ENCODE measurements around the gene OPN1SW. TPM values are rescaled to one million over a fixed set of nuclear protein-coding genes. Genes with fewer than 3 reads are reported as not detected.

OPN1SW gene
- polyA plus RNA-seq, 4 donors: 0.13 TPM; not detected in 3

Other genes starting within 250 kb of the OPN1SW start
- gene GARIN1A, start 103.5 kb downstream of the OPN1SW start, polyA plus RNA-seq: 1 to 10 TPM in 3 of 4 donors, under 1 TPM in 1; 0.37 to 2.0 (median 1.5) TPM
- 10 to 100 TPM in 2 of 4 donors, 1 to 10 TPM in 2; 6.0 to 75.3 (median 23.9) TPM for gene CALU, start 36.4 kb downstream of the OPN1SW start, polyA plus RNA-seq
- 1 to 10 TPM in 2 of 4 donors, under 1 TPM in 2; 0.22 to 4.5 (median 1.5) TPM for gene CCDC136, start 16.2 kb upstream of the OPN1SW start, polyA plus RNA-seq
- 10 to 100 TPM in 3 of 4 donors, 1 to 10 TPM in 1; 8.1 to 31.9 (median 11.5) TPM for gene FLNC, start 54.6 kb upstream of the OPN1SW start, polyA plus RNA-seq
- gene ATP6V1F, start 87.1 kb upstream of the OPN1SW start, polyA plus RNA-seq: 100 to 1,000 TPM; 145 to 239 (median 191) TPM
- 1 to 10 TPM in 3 of 4 donors, under 1 TPM in 1; 0.52 to 5.1 (median 1.9) TPM for gene KCP, start 134.9 kb upstream of the OPN1SW start, polyA plus RNA-seq
- gene IRF5, start 162.1 kb upstream of the OPN1SW start, polyA plus RNA-seq: 10 to 100 TPM in 1 of 4 donors, 1 to 10 TPM in 3; 3.3 to 17.3 (median 6.2) TPM